ENCODE measurements around the gene AJAP1.

AJAP1 gene

DNA sequence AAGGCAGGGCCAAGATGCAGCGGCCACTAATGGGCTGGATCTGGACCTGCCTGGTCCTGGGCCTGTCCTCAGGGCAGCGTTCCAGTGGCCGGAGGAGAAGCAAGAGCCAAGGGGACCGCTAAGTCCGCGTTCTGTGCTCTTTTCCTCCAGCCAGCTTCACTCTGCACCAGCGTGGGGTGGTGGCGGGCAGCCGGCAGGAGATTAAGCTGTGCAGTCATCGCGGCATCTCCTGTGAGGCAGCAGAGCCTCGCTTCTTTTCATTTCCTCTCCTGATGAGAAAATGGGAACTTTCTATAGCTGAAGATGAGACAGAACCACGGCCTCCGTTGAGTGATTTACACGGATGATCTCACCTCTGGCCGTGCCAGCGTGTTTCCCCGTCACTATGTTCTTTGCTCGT is 43.4 kb downstream of the AJAP1 start (continued):
- TF ChIP-seq, protein P1, sequence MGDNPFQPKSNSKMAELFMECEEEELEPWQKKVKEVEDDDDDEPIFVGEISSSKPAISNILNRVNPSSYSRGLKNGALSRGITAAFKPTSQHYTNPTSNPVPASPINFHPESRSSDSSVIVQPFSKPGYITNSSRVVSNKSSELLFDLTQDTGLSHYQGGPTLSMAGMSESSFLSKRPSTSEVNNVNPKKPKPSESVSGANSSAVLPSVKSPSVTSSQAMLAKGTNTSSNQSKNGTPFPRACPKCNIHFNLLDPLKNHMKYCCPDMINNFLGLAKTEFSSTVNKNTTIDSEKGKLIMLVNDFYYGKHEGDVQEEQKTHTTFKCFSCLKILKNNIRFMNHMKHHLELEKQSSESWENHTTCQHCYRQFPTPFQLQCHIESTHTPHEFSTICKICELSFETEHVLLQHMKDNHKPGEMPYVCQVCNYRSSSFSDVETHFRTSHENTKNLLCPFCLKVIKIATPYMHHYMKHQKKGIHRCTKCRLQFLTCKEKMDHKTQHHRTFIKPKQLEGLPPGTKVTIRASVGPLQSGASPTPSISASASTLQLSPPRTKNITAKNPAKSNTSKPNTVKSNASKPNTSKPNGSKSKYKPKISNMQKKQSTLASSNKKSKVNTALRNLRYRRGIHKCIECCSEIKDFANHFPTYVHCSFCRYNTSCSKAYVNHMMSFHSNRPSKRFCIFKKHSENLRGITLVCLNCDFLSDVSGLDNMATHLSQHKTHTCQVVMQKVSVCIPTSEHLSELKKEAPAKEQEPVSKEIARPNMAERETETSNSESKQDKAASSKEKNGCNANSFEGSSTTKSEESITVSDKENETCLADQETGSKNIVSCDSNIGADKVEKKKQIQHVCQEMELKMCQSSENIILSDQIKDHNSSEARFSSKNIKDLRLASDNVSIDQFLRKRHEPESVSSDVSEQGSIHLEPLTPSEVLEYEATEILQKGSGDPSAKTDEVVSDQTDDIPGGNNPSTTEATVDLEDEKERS (tag by site-specific recombination; IDR thresholded peaks at IDR 0.05) = no peak

DNA sequence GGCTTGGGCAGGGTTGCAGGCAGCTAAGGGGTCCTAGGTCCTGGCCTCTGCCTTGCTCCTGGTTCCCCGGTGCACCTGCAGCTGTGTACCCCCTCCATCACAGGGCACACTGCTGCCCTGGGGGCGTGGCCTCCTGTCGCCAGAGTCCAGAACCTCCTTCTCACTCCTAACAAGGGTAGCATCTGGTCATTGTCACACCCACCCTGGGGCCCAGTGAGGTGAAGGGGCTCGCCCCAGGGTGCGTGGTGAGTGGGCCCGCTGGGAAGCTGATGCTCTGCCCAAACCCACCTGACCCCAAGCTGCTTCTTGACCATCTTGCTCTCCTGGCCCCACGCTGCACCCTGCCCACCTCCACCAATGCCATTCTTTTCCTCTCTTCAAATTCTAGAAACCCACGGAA is 44.5 kb downstream of the AJAP1 start:
- ChIA-PET POLR2A (no interaction called here), CTCF (interaction anchor here (0.5 kb wide), 1 partner anchor 17 kb away, joined by 3 read pairs; no protein-coding TSS in a partner anchor)
- Histone ChIP-seq H3K27ac (ENCODE audit: extremely low read depth, low read depth, low read length) (no peak overlapping the region), H3K4me1 (ENCODE audit: control insufficient read depth, insufficient read depth, low read length) (no peaks in the 10 kb centered on the region), H3K9me3 (ENCODE audit: control insufficient read depth, insufficient read depth, low read depth, low read length) (no peaks in the 10 kb centered on the region), H3K36me3 (ENCODE audit: control insufficient read depth in 2 of 2, insufficient read depth in 1 of 2, low read length in 2 of 2) (no peaks in the 10 kb centered on the region), H3K4me3 (ENCODE audit: low read depth, low read length) (no peak overlapping the region)
- TF ChIP-seq ZNF549 (tag by site-specific recombination; IDR thresholded peaks at IDR 0.05) (no peak), REPIN1 (tag by site-specific recombination; IDR thresholded peaks at IDR 0.05; ENCODE audit: low read depth) (no peak), SCRT2 (tag by site-specific recombination; IDR thresholded peaks at IDR 0.05) (no peak), KLF9 (tag by site-specific recombination; IDR thresholded peaks at IDR 0.05; ENCODE audit: low read depth) (no peak), ZNF138 (tag by site-specific recombination; IDR thresholded peaks at IDR 0.05; ENCODE audit: borderline replicate concordance) (no peak), ZNF266 (tag by site-specific recombination; IDR thresholded peaks at IDR 0.05; ENCODE audit: low read depth) (no peak), ZNF621 (tag by site-specific recombination; IDR thresholded peaks at IDR 0.05) (no peak), ZNF747 (tag by site-specific recombination; IDR thresholded peaks at IDR 0.05) (no peak), ZNF623 (tag by site-specific recombination; IDR thresholded peaks at IDR 0.05) (no peak), ZNF785 (tag by site-specific recombination; IDR thresholded peaks at IDR 0.05) (no peak), ZNF157 (tag by site-specific recombination; IDR thresholded peaks at IDR 0.05) (no peak), ZNF292 (tag by site-specific recombination; IDR thresholded peaks at IDR 0.05; ENCODE audit: borderline replicate concordance, low read depth) (no peak), ZNF521 (tag by site-specific recombination; IDR thresholded peaks at IDR 0.05) (no peak), ZNF140 (tag by site-specific recombination; IDR thresholded peaks at IDR 0.05) (no peak)
- TF ChIP-seq, protein P2, sequence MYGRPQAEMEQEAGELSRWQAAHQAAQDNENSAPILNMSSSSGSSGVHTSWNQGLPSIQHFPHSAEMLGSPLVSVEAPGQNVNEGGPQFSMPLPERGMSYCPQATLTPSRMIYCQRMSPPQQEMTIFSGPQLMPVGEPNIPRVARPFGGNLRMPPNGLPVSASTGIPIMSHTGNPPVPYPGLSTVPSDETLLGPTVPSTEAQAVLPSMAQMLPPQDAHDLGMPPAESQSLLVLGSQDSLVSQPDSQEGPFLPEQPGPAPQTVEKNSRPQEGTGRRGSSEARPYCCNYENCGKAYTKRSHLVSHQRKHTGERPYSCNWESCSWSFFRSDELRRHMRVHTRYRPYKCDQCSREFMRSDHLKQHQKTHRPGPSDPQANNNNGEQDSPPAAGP (tag by site-specific recombination; IDR thresholded peaks at IDR 0.05) = no peak
- TF ChIP-seq, protein P3, sequence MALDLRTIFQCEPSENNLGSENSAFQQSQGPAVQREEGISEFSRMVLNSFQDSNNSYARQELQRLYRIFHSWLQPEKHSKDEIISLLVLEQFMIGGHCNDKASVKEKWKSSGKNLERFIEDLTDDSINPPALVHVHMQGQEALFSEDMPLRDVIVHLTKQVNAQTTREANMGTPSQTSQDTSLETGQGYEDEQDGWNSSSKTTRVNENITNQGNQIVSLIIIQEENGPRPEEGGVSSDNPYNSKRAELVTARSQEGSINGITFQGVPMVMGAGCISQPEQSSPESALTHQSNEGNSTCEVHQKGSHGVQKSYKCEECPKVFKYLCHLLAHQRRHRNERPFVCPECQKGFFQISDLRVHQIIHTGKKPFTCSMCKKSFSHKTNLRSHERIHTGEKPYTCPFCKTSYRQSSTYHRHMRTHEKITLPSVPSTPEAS (tag by site-specific recombination; IDR thresholded peaks at IDR 0.05) = no peak
- TF ChIP-seq, protein P4, sequence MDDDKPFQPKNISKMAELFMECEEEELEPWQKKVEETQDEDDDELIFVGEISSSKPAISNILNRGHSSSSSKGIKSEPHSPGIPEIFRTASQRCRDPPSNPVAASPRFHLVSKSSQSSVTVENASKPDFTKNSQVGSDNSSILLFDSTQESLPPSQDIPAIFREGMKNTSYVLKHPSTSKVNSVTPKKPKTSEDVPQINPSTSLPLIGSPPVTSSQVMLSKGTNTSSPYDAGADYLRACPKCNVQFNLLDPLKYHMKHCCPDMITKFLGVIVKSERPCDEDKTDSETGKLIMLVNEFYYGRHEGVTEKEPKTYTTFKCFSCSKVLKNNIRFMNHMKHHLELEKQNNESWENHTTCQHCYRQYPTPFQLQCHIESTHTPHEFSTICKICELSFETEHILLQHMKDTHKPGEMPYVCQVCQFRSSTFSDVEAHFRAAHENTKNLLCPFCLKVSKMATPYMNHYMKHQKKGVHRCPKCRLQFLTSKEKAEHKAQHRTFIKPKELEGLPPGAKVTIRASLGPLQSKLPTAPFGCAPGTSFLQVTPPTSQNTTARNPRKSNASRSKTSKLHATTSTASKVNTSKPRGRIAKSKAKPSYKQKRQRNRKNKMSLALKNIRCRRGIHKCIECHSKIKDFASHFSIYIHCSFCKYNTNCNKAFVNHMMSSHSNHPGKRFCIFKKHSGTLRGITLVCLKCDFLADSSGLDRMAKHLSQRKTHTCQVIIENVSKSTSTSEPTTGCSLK (tag by site-specific recombination; IDR thresholded peaks at IDR 0.05) = no peak
- TF ChIP-seq, protein P5, sequence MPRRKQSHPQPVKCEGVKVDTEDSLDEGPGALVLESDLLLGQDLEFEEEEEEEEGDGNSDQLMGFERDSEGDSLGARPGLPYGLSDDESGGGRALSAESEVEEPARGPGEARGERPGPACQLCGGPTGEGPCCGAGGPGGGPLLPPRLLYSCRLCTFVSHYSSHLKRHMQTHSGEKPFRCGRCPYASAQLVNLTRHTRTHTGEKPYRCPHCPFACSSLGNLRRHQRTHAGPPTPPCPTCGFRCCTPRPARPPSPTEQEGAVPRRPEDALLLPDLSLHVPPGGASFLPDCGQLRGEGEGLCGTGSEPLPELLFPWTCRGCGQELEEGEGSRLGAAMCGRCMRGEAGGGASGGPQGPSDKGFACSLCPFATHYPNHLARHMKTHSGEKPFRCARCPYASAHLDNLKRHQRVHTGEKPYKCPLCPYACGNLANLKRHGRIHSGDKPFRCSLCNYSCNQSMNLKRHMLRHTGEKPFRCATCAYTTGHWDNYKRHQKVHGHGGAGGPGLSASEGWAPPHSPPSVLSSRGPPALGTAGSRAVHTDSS (tag by site-specific recombination; IDR thresholded peaks at IDR 0.05) = no peak
- TF ChIP-seq, protein P6, sequence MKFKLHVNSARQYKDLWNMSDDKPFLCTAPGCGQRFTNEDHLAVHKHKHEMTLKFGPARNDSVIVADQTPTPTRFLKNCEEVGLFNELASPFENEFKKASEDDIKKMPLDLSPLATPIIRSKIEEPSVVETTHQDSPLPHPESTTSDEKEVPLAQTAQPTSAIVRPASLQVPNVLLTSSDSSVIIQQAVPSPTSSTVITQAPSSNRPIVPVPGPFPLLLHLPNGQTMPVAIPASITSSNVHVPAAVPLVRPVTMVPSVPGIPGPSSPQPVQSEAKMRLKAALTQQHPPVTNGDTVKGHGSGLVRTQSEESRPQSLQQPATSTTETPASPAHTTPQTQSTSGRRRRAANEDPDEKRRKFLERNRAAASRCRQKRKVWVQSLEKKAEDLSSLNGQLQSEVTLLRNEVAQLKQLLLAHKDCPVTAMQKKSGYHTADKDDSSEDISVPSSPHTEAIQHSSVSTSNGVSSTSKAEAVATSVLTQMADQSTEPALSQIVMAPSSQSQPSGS (tag by site-specific recombination; IDR thresholded peaks at IDR 0.05; ENCODE audit: low read depth) = no peak
- TF ChIP-seq, protein P7, sequence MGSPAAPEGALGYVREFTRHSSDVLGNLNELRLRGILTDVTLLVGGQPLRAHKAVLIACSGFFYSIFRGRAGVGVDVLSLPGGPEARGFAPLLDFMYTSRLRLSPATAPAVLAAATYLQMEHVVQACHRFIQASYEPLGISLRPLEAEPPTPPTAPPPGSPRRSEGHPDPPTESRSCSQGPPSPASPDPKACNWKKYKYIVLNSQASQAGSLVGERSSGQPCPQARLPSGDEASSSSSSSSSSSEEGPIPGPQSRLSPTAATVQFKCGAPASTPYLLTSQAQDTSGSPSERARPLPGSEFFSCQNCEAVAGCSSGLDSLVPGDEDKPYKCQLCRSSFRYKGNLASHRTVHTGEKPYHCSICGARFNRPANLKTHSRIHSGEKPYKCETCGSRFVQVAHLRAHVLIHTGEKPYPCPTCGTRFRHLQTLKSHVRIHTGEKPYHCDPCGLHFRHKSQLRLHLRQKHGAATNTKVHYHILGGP (tag by site-specific recombination; IDR thresholded peaks at IDR 0.05) = no peak
